Activated naive CD4-positive, alpha-beta T cell treated with anti-CD3 and anti-CD28 coated beads, Interleukin-2, amount 50 U/mL, for 24 hours (primary cell): ENCODE results near the gene RCVRN.

Source experiments
- H3K27ac Mint-ChIP-seq: one replicate; pipeline ENCODE4 v1.8.0; 2021; ENCODE audit warnings: mild to moderate bottlenecking, mixed read lengths
- H3K27me3 Mint-ChIP-seq: one replicate; pipeline ENCODE4 v1.8.0; 2021; ENCODE audit warnings: mixed read lengths
- H3K36me3 Mint-ChIP-seq: one replicate; pipeline ENCODE4 v1.8.0; 2021; ENCODE audit warnings: mixed read lengths
- H3K4me1 Mint-ChIP-seq: one replicate; pipeline ENCODE4 v1.8.0; 2021; ENCODE audit warnings: mixed read lengths
- H3K4me3 Mint-ChIP-seq: one replicate; pipeline ENCODE4 v1.8.0; 2021; ENCODE audit warnings: mild to moderate bottlenecking, mixed read lengths
- H3K9me3 Mint-ChIP-seq: one replicate; pipeline ENCODE4 v1.8.0; 2021; ENCODE audit warnings: mixed read lengths

Gene RCVRN

DNA sequence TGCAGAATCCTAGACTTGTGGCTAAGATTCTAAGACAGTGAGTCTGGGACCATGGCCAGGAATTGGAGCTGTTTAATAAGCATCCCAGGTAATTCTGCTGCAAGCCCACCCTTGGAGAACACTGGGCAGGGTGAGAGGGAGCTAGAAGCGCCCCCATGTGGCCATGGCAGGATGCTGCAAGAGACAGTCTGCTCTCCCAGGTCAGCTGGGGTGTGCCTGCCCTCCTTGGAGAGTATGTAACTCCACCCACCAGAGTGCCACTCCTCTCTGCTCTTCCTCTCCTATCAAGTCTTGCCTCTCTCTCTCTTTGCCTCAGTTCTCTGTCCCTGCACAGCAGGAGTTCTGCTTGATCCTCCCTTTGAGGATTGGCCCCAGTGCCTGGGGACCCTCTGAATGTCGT lies 14.9 kb downstream of the RCVRN start:
- H3K27me3 Mint-ChIP-seq: peaks cover 5% of the 10 kb centered on the region
- H3K27ac Mint-ChIP-seq: no peak overlapping the region
- no peak overlapping the region for H3K4me3 Mint-ChIP-seq
- H3K4me1 Mint-ChIP-seq: no peaks in the 10 kb centered on the region
- no peaks in the 10 kb centered on the region for H3K36me3 Mint-ChIP-seq
- H3K9me3 Mint-ChIP-seq: peaks cover 4% of the 10 kb centered on the region

DNA sequence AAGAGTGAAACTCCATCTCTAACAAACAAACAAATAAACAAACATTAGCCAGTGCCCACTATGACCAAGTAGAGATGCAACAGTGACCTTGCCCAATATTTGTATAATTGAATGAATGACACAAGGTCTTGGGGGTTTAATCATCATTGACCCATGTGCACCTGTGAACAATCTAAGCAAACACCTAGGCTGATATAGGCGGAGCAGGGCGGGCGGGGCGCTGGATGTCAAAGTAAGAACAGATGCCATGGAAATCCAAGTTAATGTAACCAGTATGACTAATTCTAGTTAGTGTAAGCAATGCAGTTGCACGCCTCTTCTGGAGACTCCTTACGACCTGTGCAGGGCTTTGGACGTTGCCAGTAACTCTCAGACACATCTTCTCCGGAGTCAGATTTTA lies 17.6 kb downstream of the RCVRN start:
- Mint-ChIP-seq H3K27me3 (peaks cover 1% of the 10 kb centered on the region), H3K9me3 (peaks cover 9% of the 10 kb centered on the region), H3K36me3 (no peaks in the 10 kb centered on the region), H3K4me1 (no peaks in the 10 kb centered on the region), H3K27ac (no peak overlapping the region), H3K4me3 (no peak overlapping the region)

DNA sequence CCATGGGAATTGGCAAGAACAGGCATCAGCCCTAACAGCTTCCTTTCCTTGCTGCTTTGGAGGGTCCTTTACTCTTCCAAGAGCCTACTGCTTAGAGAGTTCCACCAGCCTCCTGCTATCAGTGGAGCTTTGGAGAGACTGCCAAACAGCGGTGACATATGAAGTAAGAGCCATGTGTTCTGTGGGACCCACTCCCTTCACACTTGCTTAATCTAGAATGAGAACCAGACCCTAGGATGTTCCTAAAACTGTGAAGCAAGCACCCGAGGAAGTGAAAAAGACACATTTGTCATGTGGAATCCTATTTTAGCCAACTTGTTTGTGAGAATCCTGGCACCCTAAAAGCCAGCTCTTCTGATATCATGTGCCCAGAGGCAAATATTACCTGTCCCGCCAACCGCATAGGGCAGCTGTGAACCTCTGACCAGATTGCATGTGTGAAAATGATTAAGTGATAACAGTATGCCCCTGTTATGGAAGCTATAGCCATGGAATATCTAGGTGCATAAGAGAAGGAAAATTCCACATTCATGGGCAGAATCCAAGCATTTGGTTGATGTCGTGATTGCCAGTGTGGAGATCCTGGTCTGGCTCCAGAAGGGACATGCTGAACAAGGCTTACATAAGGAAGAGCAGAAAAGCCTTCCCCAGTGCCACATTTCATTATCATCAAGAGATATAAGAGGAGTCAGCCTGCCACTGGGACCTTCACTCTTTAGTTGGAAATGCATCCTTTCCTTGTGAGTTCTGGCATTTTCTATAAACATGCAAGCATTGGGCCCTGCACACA lies 18.7 kb downstream of the RCVRN start:
- Mint-ChIP-seq H3K36me3 (peaks cover 2% of the 10 kb centered on the region), H3K27ac (no peak overlapping the region), H3K27me3 (no peaks in the 10 kb centered on the region), H3K9me3 (peaks cover 18% of the 10 kb centered on the region), H3K4me3 (no peak overlapping the region), H3K4me1 (no peaks in the 10 kb centered on the region)

DNA sequence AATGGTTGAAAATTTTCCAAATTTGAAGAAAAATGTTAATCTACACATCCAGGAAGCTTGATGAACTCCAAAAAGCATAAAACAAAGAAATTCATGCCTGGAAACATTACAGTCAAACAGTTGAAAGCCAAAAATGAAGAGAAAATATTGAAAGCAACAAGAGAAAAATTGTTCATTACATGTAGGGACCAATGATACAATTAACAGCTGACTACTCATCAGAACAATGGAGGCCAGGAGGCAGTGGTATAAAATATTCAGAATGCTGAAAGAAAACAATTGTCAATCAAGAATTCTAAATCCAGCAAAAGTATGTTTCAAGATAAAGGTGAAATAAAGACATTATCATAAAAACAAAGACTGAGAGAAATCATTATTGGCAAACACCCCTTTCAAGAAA lies 21.6 kb downstream of the RCVRN start:
- H3K9me3 Mint-ChIP-seq: peaks cover 18% of the 10 kb centered on the region
- H3K4me1 Mint-ChIP-seq: no peaks in the 10 kb centered on the region
- no peak overlapping the region for H3K4me3 Mint-ChIP-seq
- no peaks in the 10 kb centered on the region for H3K27me3 Mint-ChIP-seq
- no peak overlapping the region for H3K27ac Mint-ChIP-seq
- peaks cover 2% of the 10 kb centered on the region for H3K36me3 Mint-ChIP-seq

DNA sequence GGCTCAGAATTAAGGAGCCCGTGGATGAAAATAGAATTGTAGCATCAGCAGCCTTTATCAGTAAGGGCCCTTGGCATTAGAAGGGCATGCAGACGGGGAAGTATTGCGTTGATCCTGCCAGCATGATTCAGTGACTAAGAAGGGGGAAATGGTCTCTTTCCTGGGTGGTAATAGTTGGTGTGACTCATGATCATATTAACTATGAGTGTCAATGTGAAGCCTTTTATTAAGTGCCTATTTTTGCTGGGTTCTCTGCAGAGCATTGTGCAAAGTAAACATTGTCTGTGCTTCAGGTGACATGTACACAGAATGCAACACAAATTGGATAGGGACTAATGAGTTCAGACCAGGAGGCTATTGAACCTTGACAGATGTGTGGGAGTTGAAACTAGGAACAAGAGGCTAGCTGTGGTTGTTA lies 24.5 kb downstream of the RCVRN start:
- Mint-ChIP-seq H3K36me3 (peaks cover 2% of the 10 kb centered on the region), H3K4me1 (no peaks in the 10 kb centered on the region), H3K27ac (no peak overlapping the region), H3K27me3 (no peaks in the 10 kb centered on the region), H3K9me3 (peaks cover 18% of the 10 kb centered on the region), H3K4me3 (no peak overlapping the region)

DNA sequence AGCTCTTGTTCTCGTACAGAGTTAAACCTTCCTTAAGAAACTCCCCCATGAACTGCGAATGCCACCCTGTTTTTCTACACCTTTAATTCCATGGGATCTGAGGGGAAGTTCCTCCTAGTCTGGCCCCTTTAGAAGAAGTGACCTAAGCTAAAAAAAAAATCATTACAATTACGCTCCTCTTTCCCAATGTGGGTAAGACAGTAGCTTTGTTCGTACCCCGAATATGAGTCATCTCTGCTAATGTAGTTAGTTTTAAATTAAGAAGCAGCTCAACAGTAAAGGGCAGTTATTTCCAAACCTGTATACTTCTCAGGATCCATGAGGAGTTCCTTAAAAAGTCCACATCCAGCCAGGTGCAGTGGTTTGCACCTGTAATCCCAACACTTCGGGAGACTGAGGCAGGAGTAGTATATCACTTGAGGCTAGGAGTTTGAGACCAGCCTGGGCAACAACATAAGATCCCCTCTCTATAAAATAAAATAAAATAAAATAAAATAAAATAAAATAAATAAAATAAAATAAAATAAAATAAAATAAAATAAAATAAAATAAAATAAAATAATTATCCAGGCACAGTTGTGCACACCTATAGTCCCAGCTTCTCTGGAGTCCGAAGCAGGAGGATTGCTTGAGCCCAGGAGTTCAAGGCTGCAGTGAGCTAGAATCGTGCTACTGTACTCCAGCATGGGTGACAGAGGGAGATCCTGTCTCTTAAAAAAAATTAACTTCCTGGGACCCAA lies 26.1 kb downstream of the RCVRN start:
- no peaks in the 10 kb centered on the region for H3K27me3 Mint-ChIP-seq

DNA sequence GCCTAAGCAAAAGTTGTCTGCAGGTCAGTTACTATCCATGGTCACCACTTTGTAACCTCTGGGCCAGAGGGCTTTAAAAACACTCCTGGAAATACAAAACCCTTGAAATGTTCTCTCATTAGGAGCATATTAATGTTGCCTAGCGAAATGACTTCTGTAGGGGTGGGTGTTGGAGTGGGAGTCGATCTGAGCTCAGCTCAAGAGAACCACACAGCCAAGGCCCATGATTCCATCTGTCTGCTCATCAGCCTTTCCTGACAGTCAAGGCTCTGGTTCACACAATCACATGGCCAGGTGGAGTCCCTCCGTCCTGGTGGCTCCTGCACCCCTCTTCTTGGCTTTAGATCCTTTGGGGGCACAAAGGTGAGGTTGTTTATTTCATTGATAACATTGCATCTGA lies 26.7 kb downstream of the RCVRN start:
- Mint-ChIP-seq H3K27me3 (no peaks in the 10 kb centered on the region), H3K9me3 (peaks cover 14% of the 10 kb centered on the region), H3K4me1 (no peaks in the 10 kb centered on the region), H3K27ac (no peak overlapping the region), H3K4me3 (no peak overlapping the region), H3K36me3 (peaks cover 2% of the 10 kb centered on the region)

More for the DNA sequence above, 26.1 kb downstream of the RCVRN start:
- H3K27ac Mint-ChIP-seq: no peak overlapping the region
- no peak overlapping the region for H3K4me3 Mint-ChIP-seq
- H3K36me3 Mint-ChIP-seq: peaks cover 2% of the 10 kb centered on the region
- peaks cover 18% of the 10 kb centered on the region for H3K9me3 Mint-ChIP-seq
- no peaks in the 10 kb centered on the region for H3K4me1 Mint-ChIP-seq

DNA sequence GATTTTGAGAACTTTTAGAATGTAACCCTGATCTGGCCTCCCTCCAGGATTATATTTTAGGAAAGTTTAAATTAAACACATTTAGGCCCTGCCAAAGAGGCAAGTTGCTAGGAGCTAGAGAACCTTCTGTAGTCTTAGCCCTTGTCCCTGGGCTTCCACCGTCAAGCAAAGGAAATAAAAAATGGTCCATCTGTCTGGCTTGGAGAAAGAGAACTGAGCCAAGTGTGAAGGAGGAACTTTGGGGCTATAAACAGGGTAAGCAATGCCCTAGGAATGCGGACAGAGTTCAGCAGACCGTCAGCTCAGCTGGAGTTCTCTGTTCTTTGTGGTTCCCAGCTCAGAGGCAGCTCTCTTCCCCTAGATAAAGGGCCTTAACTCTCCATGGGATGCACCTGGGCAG lies 29.6 kb downstream of the RCVRN start:
- no peaks in the 10 kb centered on the region for H3K9me3 Mint-ChIP-seq
- H3K4me3 Mint-ChIP-seq: no peak overlapping the region
- H3K27ac Mint-ChIP-seq: no peak overlapping the region
- H3K27me3 Mint-ChIP-seq: peaks cover 4% of the 10 kb centered on the region
- no peaks in the 10 kb centered on the region for H3K36me3 Mint-ChIP-seq
- H3K4me1 Mint-ChIP-seq: no peaks in the 10 kb centered on the region

DNA sequence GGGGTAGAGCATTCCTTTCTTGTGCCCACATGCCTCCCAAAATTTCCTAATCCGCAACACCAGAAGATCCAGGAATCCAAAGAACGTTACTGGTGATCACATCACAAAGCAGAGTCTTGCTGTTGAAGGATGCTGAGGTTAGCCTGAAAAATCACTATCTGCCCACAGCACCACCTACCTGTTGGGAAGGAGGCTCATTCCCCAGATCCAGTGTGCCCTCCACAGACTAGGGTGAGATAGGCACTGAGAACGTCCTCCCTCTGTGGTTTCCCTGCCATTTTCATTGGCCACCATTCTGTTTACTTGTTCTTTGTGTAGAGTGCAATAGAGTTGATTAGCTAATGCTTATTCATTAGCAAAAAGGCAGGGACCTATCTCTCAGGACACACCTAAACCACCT lies 30.3 kb downstream of the RCVRN start:
- no peaks in the 10 kb centered on the region for H3K36me3 Mint-ChIP-seq
- no peak overlapping the region for H3K27ac Mint-ChIP-seq
- no peaks in the 10 kb centered on the region for H3K9me3 Mint-ChIP-seq
- H3K4me3 Mint-ChIP-seq: no peak overlapping the region
- peaks cover 4% of the 10 kb centered on the region for H3K27me3 Mint-ChIP-seq
- no peaks in the 10 kb centered on the region for H3K4me1 Mint-ChIP-seq

DNA sequence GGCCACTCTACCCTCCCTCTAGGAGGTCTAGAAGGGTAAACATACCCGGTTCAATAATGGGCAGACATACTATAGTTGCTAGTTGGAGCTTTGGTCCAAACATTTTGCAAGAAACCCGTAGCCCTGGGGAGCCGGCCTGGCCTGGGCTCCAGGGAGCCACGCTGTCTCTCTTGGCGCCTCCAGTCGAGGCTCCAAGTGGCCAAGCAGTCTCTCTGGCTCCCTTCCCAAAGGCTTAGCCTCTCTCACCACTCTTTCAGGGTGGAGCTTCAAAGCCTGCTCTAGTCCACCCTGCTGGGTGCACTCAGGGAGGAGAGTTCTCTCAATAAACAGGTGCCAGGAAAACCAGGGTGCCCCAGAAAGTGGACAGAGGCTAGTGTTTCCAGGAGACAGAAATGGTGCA lies 32.2 kb downstream of the RCVRN start:
- H3K4me1 Mint-ChIP-seq: no peaks in the 10 kb centered on the region
- H3K27me3 Mint-ChIP-seq: peaks cover 4% of the 10 kb centered on the region
- H3K4me3 Mint-ChIP-seq: no peak overlapping the region
- no peaks in the 10 kb centered on the region for H3K36me3 Mint-ChIP-seq
- H3K9me3 Mint-ChIP-seq: no peaks in the 10 kb centered on the region
- no peak overlapping the region for H3K27ac Mint-ChIP-seq

DNA sequence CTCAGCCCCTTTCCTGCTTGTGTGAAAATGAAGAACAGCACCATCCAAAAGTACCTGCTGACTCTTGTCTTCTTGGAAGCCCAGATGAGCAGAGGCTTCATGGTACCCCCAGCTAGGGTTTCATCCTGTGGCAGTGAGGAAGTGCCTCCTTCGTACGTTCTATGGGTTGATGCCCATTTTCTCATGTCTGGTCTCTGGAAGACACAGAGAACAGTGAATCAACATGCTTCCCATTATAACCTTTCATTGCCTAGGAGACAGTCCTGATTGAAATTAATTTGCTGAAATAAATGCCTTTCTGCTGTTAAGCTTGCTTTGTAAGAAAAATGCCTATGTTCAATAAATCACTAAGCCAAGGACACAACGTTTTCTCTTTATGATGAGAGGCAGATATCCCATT lies 36.5 kb downstream of the RCVRN start:
- Mint-ChIP-seq H3K36me3 (peaks cover 2% of the 10 kb centered on the region), H3K27ac (no peak overlapping the region), H3K4me3 (no peak overlapping the region), H3K27me3 (peaks cover 9% of the 10 kb centered on the region), H3K9me3 (peaks cover 7% of the 10 kb centered on the region), H3K4me1 (no peaks in the 10 kb centered on the region)

DNA sequence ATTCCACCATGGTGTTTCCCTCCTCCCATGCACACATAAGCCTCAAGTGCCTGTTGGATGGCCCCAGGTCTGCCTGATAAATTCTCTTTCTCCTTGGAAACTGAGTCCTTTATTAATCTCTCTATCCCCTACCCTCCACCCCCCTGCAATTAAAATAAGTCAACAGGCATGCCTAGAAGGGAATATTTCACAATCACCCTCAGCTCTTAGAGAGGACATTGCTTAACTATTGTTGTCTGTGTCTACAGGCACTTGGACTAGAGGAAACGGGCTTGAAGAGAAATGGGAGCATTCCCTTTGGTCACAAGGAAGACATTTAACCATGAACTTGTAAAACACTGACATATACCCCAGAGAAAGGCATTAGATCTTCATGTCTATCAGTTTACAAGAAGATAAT lies 39.5 kb downstream of the RCVRN start:
- H3K9me3 Mint-ChIP-seq: peaks cover 14% of the 10 kb centered on the region
- H3K4me3 Mint-ChIP-seq: no peak overlapping the region
- no peaks in the 10 kb centered on the region for H3K4me1 Mint-ChIP-seq
- H3K36me3 Mint-ChIP-seq: peaks cover 2% of the 10 kb centered on the region
- no peak overlapping the region for H3K27ac Mint-ChIP-seq
- H3K27me3 Mint-ChIP-seq: peaks cover 5% of the 10 kb centered on the region

DNA sequence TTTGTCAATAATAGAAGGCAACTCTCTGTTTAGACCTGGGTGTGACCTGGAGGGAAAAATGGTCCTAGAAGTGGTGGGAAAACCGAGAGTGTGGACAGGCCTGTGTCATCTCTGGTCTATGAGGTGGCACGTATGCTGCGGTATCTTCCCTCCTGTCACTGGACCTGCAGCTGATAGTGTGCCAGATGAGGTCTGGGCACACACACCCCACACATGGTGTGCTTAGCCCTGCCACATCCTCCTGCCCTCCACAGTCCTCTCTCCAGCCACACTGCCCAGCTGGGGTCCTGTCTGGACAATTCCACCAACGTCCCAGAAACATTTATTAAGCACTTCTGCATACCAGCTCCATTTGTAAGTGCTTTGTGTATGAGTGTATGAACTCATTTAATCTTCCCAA lies 42.1 kb downstream of the RCVRN start:
- peaks cover 19% of the 10 kb centered on the region for H3K9me3 Mint-ChIP-seq
- no peak overlapping the region for H3K4me3 Mint-ChIP-seq
- H3K4me1 Mint-ChIP-seq: no peaks in the 10 kb centered on the region
- H3K36me3 Mint-ChIP-seq: peaks cover 2% of the 10 kb centered on the region
- no peak overlapping the region for H3K27ac Mint-ChIP-seq
- H3K27me3 Mint-ChIP-seq: peaks cover 5% of the 10 kb centered on the region

DNA sequence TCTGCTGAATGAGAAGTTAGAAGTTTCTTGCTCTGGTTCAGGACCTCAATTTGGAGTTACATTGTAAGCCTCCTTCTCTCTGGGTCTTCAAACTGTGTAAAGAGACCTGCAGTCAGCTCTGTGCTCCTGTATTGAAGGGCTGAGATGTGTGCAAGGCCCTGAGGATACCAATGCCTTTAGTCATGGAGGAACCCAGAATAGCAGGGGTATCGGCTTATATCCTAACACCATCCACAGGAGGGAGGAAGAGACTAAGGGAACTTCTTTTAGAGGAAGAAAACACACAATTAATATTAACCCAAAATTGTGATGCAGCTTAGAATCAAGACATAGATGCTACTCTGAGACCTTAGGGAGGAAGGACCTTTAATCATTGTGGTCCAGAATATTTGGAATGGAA lies 42.9 kb downstream of the RCVRN start:
- peaks cover 19% of the 10 kb centered on the region for H3K9me3 Mint-ChIP-seq
- peaks cover 5% of the 10 kb centered on the region for H3K27me3 Mint-ChIP-seq
- no peaks in the 10 kb centered on the region for H3K4me1 Mint-ChIP-seq
- no peak overlapping the region for H3K27ac Mint-ChIP-seq
- no peak overlapping the region for H3K4me3 Mint-ChIP-seq
- peaks cover 2% of the 10 kb centered on the region for H3K36me3 Mint-ChIP-seq

DNA sequence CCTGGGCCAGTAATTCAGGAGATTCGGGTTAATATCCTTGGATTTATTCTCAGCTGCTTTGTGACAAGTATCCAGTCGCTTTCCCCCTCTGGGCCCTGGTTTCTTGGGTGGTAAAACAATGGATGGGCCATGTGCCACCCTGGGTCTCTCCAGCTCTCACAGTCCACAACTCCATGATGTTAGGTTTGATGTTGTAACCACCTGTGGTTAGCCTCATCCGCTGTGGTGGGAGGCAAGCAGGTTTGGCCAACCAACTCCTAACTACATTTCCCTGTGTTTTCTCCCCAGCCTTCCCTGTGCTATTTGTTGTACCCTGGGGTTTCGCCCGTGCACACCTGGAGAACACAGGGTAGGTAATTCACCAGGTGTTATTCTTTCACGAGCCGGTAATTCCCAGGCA lies 44.2 kb downstream of the RCVRN start:
- Mint-ChIP-seq H3K36me3 (peaks cover 2% of the 10 kb centered on the region), H3K4me3 (no peak overlapping the region), H3K27me3 (peaks cover 5% of the 10 kb centered on the region), H3K4me1 (no peaks in the 10 kb centered on the region), H3K9me3 (peaks cover 19% of the 10 kb centered on the region), H3K27ac (no peak overlapping the region)

DNA sequence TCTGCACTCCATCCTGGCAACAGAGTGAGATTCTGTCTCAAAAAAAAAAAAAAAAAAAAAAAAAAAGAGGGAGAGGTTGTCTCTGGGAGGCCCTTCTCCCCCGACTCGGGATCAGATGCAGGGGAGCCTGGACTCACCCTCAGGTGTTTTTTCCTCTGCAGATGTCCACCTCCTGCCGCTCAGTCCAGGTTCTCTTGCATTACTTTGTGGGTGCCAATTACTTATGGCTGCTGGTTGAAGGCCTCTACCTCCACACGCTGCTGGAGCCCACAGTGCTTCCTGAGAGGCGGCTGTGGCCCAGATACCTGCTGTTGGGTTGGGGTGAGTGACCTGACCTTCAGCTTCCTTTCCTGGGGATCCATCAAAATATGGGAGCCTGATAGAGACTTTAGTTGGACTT lies 45.3 kb downstream of the RCVRN start:
- H3K9me3 Mint-ChIP-seq: peaks cover 11% of the 10 kb centered on the region
- no peak overlapping the region for H3K4me3 Mint-ChIP-seq
- H3K27me3 Mint-ChIP-seq: no peaks in the 10 kb centered on the region
- H3K4me1 Mint-ChIP-seq: no peaks in the 10 kb centered on the region
- H3K27ac Mint-ChIP-seq: no peak overlapping the region
- H3K36me3 Mint-ChIP-seq: no peaks in the 10 kb centered on the region
